ENCODE measurements around the gene SERPINB8. TPM values are rescaled to one million over a fixed set of nuclear protein-coding genes. Genes with fewer than 3 reads are reported as not detected.
A peak's percentile ranks its signal among the peaks of the same experiment; 100 is the strongest.

Gene SERPINB8
- total RNA-seq, 4 donors from 2014 or later, result 9.0 to 32.7 (median 20.2) TPM

DNA sequence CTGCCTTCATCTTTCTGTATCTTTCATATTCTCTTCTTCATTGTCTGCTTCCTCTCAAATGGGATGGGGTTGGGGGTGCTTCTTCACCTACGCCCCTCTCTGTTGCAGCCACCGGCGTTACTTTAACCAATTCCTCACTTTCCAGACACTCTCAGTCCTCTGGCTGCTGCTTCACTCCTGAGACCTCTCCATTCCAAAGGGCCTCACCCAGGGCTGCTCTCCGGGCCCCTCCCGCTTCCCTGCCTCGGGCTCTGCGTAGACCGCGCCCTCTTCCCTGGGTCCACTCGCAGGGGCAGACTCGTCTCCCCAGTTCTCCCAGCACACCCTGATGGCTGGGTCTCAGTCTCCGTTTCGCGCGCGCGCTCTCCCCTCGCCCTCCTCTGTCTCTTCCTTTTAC, 926 bp downstream of the SERPINB8 start:
- DNase-seq (ENCODE audit: low spot score) (no peak), ATAC-seq (ENCODE audit: low FRiP score) (peak; percentile 67)
- no peak for TF ChIP-seq CTCF (IDR thresholded peaks at IDR 0.05)

- TF ChIP-seq CTCF (IDR thresholded peaks at IDR 0.05), result no peak
- DNase-seq (ENCODE audit: low spot score) (no peak), ATAC-seq (ENCODE audit: low FRiP score) (no peak)
Observed at GRCh38 chr18:63971320-63972001, 1.6 kb downstream of the SERPINB8 start.

DNA sequence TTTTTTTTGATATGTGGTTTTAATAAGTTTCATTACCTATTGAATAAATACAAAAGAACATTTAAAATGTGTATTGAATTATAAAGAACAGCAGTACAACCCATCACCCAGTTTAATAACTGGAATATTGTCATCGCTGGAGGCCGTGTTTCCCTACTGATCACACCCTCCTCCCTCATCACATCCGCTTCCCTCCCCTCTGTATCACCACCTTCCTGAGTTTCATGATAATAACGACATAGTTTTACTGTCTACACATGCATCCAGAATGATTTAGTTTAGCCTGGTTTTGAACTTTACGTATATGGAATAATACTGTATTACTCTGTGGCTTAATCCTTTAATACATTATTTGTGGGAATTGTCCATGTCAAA, 2.1 kb downstream of the SERPINB8 start:
- no peak for ATAC-seq (ENCODE audit: low FRiP score)

DNA sequence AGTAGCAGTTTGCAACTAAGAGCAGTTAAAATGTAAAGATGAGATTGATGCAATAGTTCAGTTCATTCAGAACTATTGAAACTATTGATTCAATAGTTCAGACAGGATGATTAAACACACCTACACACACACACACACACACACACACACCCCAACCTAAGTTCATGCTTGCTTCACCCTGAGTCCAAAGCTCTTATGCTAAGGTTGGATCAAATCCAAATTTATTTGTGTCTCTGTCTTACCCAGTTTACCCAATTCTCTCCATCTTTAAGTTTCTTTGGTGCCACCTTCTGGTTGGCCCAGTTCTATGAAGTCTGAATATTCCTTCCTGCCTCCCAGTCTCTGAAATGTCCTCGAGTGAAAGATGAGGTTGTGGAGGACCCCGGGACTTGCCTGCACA, 5.1 kb downstream of the SERPINB8 start:
- TF ChIP-seq CTCF (IDR thresholded peaks at IDR 0.05), result no peak
- DNase-seq (ENCODE audit: low spot score) (no peak), ATAC-seq (ENCODE audit: low FRiP score) (no peak)

More for the DNA sequence above, 2.1 kb downstream of the SERPINB8 start:
- DNase-seq (ENCODE audit: low spot score), result no peak
- no peak for TF ChIP-seq CTCF (IDR thresholded peaks at IDR 0.05)

- TF ChIP-seq CTCF (IDR thresholded peaks at IDR 0.05), result no peak
- ATAC-seq (ENCODE audit: low FRiP score) (no peak), DNase-seq (ENCODE audit: low spot score) (no peak)
Observed at GRCh38 chr18:63975628-63976027, 5.7 kb downstream of the SERPINB8 start.

GRCh38 chr18:63977040-63977439, 7.2 kb downstream of the SERPINB8 start:
- ATAC-seq (ENCODE audit: low FRiP score), result no peak
- TF ChIP-seq CTCF (IDR thresholded peaks at IDR 0.05), result no peak
- no peak for DNase-seq (ENCODE audit: low spot score)

DNA sequence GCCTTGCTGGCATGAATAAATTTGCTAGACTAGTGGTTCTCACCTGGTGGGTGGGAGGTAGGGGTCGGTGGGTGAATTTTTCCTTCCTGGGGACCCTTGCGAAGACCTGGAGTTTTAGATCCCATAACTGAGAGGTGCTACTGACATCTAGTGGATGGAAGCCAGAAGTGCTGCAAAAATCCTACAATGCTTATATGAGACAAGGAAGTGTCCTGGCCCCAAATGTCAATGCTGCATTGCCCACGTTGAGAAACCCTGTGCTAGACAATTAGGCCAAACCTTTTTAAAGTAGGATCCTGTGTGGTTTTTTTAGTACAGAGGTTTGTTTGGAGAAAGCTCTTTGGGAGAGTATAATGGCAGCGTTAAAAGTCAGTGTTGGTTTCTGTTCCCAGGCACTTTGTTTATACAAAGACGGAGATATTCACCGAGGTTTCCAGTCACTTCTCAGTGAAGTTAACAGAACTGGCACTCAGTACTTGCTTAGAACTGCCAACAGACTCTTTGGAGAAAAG, 9.6 kb downstream of the SERPINB8 start:
- no peak for DNase-seq (ENCODE audit: low spot score)
- peak; percentile 73 for ATAC-seq (ENCODE audit: low FRiP score)
- TF ChIP-seq CTCF (IDR thresholded peaks at IDR 0.05), result peak in 1 of 3 donors; percentile 46
